ENCODE data around the gene TNFRSF9.

GRCh38 chr1:7980984-7981383, 40.3 kb upstream of the TNFRSF9 start:
- no peak for TF ChIP-seq CTCF (IDR thresholded peaks at IDR 0.05; ENCODE audit: extremely low read depth in 1 of 2, insufficient read depth in 1 of 2, low read depth in 1 of 2, low read length in 2 of 2)
- no peak for TF ChIP-seq EZH2 (IDR thresholded peaks at IDR 0.05; ENCODE audit: borderline replicate concordance, low read depth, low read length, severe bottlenecking)
- no peak for TF ChIP-seq POLR2A (IDR thresholded peaks at IDR 0.05; ENCODE audit: low read depth, low read length)
